IPS-NIHi7 (cell line): ENCODE results near the gene FRMD4A.
"Not testable (repeated sequence)": the region's sequence is repeated elsewhere in the genome, so short reads cannot be mapped to it uniquely, and the experiment has no call there.

Experiments used
- DNase-seq: peaks from one replicate; pipeline ENCODE4 v3.0.0; 2012; ENCODE audit warnings: mixed read lengths; ENCODE audit errors: extremely low spot score

The FRMD4A gene

DNA sequence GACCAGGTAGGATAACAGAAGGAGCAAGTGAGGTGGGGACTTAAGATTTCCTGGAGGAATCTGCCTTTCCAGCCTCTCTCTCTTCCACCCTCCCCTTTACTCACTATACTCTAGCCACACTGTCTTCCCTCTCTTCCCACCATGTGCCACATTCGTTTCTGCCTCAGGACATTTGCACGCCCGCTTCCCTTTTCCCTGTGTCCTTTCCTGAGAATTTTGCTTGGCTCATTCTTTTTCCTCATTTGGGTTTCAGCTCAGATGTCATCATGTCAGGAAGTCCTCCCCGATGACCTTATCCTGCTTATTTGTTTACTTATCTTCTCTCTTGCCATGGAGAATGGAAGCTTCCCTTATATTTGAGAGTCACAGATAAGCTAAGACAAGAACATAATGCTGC lies 380.2 kb downstream of the FRMD4A start:
- DNase-seq, result no peak

DNA sequence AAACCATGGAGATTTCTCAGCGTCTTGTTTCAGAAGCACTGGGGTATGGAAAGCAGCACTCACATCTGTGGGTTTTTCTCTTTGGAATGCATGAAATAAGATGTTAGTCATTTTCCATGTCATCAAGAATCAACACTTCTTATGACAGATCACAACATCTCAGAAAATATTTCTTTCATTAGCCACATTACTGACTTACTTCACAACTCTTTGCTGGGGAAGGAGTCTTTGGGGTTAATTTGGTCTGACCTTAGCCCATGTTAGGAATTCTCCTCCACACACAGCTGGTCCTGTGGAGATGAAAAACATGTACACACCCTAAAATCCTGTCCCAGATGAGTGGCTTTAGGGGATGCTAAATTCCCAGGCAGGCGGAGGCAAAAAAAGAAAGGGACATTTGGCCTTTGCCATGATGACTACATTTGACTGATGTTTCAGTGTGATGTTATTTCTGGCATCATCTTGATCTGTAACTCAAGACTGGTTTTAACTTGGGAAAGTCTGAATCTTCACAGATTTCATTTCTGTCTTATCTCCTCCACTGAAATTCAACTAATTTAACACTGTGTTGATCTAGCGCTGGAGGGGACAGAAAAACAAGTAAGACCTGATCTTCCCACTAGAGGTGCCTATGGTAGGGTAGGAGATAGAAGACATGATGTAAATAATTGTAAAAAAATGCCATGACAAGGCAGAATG lies 380.7 kb downstream of the FRMD4A start:
- no peak for DNase-seq

- DNase-seq, result peak; percentile 15
These were observed 384.6 kb downstream of the FRMD4A start for GRCh38 chr10:13946209-13946460.

GRCh38 chr10:13945390-13946208 lies 385.1 kb downstream of the FRMD4A start:
- peak; percentile 53 for DNase-seq

GRCh38 chr10:13944823-13945222 lies 385.9 kb downstream of the FRMD4A start:
- DNase-seq, result no peak

GRCh38 chr10:13943735-13944398 lies 386.9 kb downstream of the FRMD4A start:
- DNase-seq, result no peak

DNA sequence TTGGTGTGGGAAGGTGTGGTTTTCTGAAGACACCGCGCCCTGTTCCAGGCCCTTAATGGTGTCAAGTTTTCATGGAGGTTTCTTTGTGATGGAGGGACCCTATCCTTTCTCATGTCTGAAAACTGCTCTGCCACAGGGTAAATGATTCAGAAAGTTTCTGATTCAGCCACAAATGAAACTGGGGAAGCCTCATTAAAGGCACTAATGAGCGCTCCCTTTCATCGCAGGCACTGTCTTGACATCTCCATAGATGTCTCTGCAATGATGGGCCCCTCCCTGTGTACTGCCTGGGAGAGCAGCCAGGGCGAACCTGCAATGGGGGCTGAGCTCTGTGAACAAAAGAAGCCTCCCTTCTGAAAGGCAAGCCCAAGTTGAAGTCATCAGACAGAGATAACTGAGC lies 388.7 kb downstream of the FRMD4A start:
- no peak for DNase-seq

DNA sequence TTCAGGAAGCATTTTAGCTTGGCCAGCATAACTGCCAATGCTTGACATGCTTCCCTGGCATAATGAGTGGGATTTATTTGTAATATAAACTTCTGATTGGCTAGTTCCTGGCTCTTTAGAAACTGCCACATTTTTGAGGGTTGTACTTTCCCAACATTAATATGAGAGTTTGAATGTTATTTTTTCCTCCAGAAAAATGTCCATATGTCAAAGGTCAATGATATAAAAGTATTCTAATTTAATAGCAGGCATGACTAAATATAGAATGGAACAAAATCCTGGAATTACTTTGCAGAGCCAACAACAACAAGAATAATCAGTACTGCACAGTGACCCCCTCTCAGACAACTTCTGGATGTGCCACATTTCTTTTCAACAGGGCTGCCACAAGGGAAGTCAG lies 391.3 kb downstream of the FRMD4A start:
- no peak for DNase-seq

- no peak for DNase-seq
These were observed 391.8 kb downstream of the FRMD4A start for GRCh38 chr10:13938950-13939349.

- no peak for DNase-seq
These were observed 393.9 kb downstream of the FRMD4A start for GRCh38 chr10:13936826-13937225.

DNA sequence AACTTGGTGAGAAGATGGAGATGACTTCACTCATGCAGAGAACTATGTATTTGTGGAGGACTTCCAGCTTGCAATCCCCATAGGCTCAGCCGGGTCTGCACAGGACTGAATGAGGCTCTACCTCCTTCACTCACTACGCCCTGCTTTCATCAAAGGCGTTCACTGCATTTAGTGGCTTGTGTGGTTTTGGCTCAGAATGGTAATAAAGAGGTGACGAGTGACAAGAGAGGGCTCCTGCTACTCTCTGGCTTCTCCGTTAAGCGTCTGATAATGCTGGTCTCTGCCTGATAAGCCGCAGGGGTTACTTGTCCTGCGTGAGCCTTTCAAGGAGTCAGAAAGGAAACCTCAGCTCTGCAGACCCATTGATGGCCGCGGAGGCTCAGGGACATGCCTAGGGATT lies 400.6 kb downstream of the FRMD4A start:
- DNase-seq, result no peak

- DNase-seq, result no peak
These were observed 402.3 kb downstream of the FRMD4A start for GRCh38 chr10:13928451-13928850.

DNA sequence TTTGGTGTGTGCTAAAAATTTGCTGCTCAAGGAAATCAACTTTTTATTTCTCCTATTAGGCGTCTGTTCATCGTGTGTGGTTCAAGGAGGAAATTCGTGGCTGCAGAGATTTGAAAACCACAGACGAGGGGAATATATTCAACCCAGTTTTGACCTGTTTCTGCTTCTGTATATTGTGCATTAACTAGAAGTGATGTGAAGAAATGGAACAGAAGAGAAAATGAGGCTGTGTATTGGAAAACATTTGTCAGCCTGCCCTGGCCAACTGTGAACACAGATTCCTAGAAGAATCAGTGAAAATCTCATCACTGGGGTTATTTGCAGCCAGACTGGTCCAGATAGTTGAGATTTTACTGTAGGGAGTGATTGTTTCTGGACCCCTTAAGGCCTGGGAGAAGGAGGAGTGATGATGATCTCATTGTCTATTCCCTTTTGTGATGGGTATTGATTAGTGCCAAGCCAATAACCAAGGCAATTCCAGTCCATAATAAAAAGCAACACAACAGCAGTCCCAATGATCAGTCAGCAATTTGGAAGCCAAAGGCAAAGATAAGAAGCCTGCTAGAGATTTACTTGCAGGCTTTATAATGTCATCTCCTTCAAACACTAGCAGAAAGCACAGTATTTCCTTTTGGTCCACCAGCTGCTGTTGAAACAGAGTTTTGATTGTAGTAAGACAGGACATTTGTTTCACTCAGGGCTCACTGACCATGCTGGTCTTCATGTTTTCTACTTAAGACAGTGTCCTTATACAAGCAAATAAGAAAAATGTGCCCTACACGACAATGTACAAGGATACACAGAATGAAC lies 404.5 kb downstream of the FRMD4A start:
- no peak for DNase-seq

GRCh38 chr10:13924040-13924725 lies 406.5 kb downstream of the FRMD4A start:
- no peak for DNase-seq

GRCh38 chr10:13922586-13922985 lies 408.1 kb downstream of the FRMD4A start:
- no peak for DNase-seq

GRCh38 chr10:13921941-13922340 lies 408.8 kb downstream of the FRMD4A start:
- DNase-seq, result no peak

- not testable (repeated sequence) for DNase-seq
These were observed 409.6 kb downstream of the FRMD4A start for GRCh38 chr10:13921131-13921530.

DNA sequence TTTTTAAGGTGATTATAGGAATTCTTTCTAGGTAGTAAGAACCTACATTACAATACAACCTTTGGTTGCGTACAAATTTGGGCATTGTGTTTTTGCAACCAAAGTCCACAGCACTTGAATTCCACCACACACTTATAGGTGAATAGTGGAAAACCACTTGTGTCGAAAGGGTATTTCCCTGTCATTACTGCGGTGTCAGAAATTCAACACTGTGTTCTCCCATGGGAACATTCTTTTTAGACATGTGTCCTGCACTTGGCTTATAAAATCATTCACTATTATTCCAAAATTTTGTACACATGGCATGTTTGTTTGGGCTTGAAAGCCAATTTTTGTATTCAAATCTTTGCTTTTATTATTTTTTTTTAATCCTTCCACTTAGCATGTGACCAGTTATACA lies 410.3 kb downstream of the FRMD4A start:
- DNase-seq, result no peak

- DNase-seq, result no peak
These were observed 410.7 kb downstream of the FRMD4A start for GRCh38 chr10:13920031-13920430.

DNA sequence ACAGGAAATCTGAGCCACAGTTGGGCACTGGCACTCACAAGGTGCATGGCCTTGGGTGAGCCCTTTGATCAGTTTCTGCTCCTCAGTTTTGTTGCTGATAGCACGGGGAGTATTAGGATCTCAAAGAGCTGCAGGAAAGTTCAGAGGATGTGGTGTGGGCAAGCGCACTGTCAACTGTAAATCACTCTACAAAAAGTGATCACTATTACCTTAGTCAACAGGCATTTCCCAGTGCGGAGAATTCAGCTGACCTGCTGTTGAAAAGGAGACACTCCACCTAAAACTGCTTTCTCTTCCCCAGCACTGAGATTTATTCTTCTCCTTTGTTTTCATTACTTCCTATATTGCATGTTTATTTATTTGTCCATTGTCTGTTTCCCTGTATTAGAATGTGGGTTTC lies 412.9 kb downstream of the FRMD4A start:
- no peak for DNase-seq

- no peak for DNase-seq
These were observed 414.3 kb downstream of the FRMD4A start for GRCh38 chr10:13916384-13916947.
